ENCODE results near the gene LINC00632.

The LINC00632 gene

DNA sequence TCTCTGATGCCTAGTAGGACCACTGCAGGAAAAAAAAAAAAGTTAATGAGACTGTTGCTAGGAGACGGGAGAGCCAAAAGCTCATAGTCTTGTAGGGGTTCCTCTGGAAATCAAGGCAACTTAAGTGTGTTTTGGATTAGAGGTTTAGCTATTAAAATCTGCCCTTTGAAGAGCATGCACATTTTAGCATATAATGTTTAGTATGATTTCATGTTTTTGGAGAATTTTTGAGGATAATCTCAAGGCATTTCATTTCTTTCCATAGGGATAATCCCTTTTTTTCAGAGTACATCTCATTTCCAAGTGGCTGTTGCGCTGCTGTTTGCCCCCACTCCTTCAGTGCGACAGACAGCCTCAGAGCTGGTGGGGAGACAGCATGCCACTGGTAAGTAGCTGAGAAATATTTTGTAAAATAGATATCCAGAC, at the start of gene LINC00632:
Gene LINC00632, plus strand, starts transcription at position 339 of the 426 bp plus-strand sequence.
- Histone ChIP-seq H3K27ac (ENCODE audit: low read depth, low read length) (no peak within 1 kb of the TSS), H3K4me1 (ENCODE audit: control insufficient read depth, low read length) (no peaks in the 10 kb centered on the region), H3K4me3 (ENCODE audit: low read length) (no peak within 1 kb of the TSS), H3F3A (ENCODE audit: control insufficient read depth, insufficient read depth) (no peaks in the 10 kb centered on the region), H3K9me3 (ENCODE audit: control insufficient read depth, insufficient read depth, low read length) (no peaks in the 10 kb centered on the region), H3K4me2 (ENCODE audit: low read length) (no peak within 1 kb of the TSS), H3K27me3 (ENCODE audit: control insufficient read depth, low read length) (no peaks in the 10 kb centered on the region), H3K9me2 (replicated peaks; ENCODE audit: control insufficient read depth, low read length) (no peaks in the 10 kb centered on the region), H4K20me1 (ENCODE audit: control insufficient read depth, insufficient read depth, low read depth, low read length) (no peaks in the 10 kb centered on the region), H3K36me3 (ENCODE audit: control insufficient read depth, low read length) (no peaks in the 10 kb centered on the region), H3K79me2 (ENCODE audit: control insufficient read depth, low read length) (no peaks in the 10 kb centered on the region)
- no peak for TF ChIP-seq EZH2phosphoT487 (IDR thresholded peaks at IDR 0.05; ENCODE audit: borderline replicate concordance, low read length)
- TF ChIP-seq CTCF (IDR thresholded peaks at IDR 0.05; ENCODE audit: low read depth, low read length, poor library complexity, severe bottlenecking): no peak

DNA sequence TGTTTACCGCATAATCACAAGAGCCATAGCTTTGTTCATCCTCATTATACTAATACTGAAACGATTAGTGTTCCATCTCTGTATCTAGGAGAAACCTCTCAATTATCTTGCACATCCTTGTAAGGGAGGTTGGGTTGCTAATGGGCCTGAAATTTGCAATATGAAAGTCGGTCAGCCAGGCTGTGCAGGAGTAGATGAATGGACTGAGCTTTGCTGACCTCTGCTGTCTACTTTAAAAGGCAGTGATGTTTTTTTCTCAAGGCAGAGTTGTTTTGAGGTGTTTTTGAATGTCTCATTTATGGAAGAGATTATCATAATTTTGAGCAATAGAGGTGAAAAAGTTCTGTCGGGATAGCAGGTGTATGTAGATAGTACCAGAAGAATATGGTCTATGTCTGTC, 47.9 kb upstream of the LINC00632 start:
- no peaks in the 10 kb centered on the region for H3K9me3 ChIP-seq (ENCODE audit: control insufficient read depth, insufficient read depth, low read length)
- H3F3A ChIP-seq (ENCODE audit: control insufficient read depth, insufficient read depth): no peaks in the 10 kb centered on the region
- no peaks in the 10 kb centered on the region for H3K9me2 ChIP-seq (replicated peaks; ENCODE audit: control insufficient read depth, low read length)
- TF ChIP-seq EZH2phosphoT487 (IDR thresholded peaks at IDR 0.05; ENCODE audit: borderline replicate concordance, low read length): no peak
- TF ChIP-seq CTCF (IDR thresholded peaks at IDR 0.05; ENCODE audit: low read depth, low read length, poor library complexity, severe bottlenecking): no peak
- H3K36me3 ChIP-seq (ENCODE audit: control insufficient read depth, low read length): no peaks in the 10 kb centered on the region
- H3K79me2 ChIP-seq (ENCODE audit: control insufficient read depth, low read length): no peaks in the 10 kb centered on the region
- H3K27ac ChIP-seq (ENCODE audit: low read depth, low read length): no peak overlapping the region
- no peak overlapping the region for H3K4me2 ChIP-seq (ENCODE audit: low read length)
- H3K4me1 ChIP-seq (ENCODE audit: control insufficient read depth, low read length): no peaks in the 10 kb centered on the region
- H3K27me3 ChIP-seq (ENCODE audit: control insufficient read depth, low read length): no peaks in the 10 kb centered on the region
- no peaks in the 10 kb centered on the region for H4K20me1 ChIP-seq (ENCODE audit: control insufficient read depth, insufficient read depth, low read depth, low read length)
- no peak overlapping the region for H3K4me3 ChIP-seq (ENCODE audit: low read length)

GRCh38 chrX:140664939-140665338, 44.6 kb upstream of the LINC00632 start:
- peak; percentile 23 for TF ChIP-seq CTCF (IDR thresholded peaks at IDR 0.05; ENCODE audit: low read depth, low read length, poor library complexity, severe bottlenecking)
- TF ChIP-seq EZH2phosphoT487 (IDR thresholded peaks at IDR 0.05; ENCODE audit: borderline replicate concordance, low read length): no peak
- no peaks in the 10 kb centered on the region for H3K9me3 ChIP-seq (ENCODE audit: control insufficient read depth, insufficient read depth, low read length)
- no peaks in the 10 kb centered on the region for H3F3A ChIP-seq (ENCODE audit: control insufficient read depth, insufficient read depth)
- H3K9me2 ChIP-seq (replicated peaks; ENCODE audit: control insufficient read depth, low read length): no peaks in the 10 kb centered on the region
- no peak overlapping the region for H3K27ac ChIP-seq (ENCODE audit: low read depth, low read length)
- no peak overlapping the region for H3K4me3 ChIP-seq (ENCODE audit: low read length)
- no peaks in the 10 kb centered on the region for H3K36me3 ChIP-seq (ENCODE audit: control insufficient read depth, low read length)
- no peaks in the 10 kb centered on the region for H4K20me1 ChIP-seq (ENCODE audit: control insufficient read depth, insufficient read depth, low read depth, low read length)
- no peaks in the 10 kb centered on the region for H3K27me3 ChIP-seq (ENCODE audit: control insufficient read depth, low read length)
- no peak overlapping the region for H3K4me2 ChIP-seq (ENCODE audit: low read length)
- H3K4me1 ChIP-seq (ENCODE audit: control insufficient read depth, low read length): no peaks in the 10 kb centered on the region
- H3K79me2 ChIP-seq (ENCODE audit: control insufficient read depth, low read length): no peaks in the 10 kb centered on the region
